Stimulated activated effector memory CD8-positive, alpha-beta T cell treated with anti-CD3 and anti-CD28 coated beads, Interleukin-12 subunit alpha, Interleukin-12 subunit beta, amount 100 ng/mL, for 72 hours (primary cell): ENCODE results near the gene AHDC1.
A peak's percentile ranks its signal among the peaks of the same experiment; 100 is the strongest.
"Not testable (repeated sequence)": the region's sequence is repeated elsewhere in the genome, so short reads cannot be mapped to it uniquely, and the experiment has no call there.

Source experiments
- ATAC-seq: fragments of 150-1000 bp; cut with Tn5 transposase; 2 replicates; pipeline ENCODE4 v1.10.0; 2021
- DNase-seq, 2 donors: peaks; one replicate each; pipeline ENCODE4 v3.0.0; 2021 to 2022; ENCODE audit warnings: low spot score in 2 of 2
- H3K27ac Mint-ChIP-seq: one replicate; pipeline ENCODE4 v1.8.0; 2022; ENCODE audit warnings: mild to moderate bottlenecking, mixed read lengths
- H3K36me3 Mint-ChIP-seq: one replicate; pipeline ENCODE4 v1.8.0; 2022; ENCODE audit warnings: mild to moderate bottlenecking, mixed read lengths
- H3K4me1 Mint-ChIP-seq: one replicate; pipeline ENCODE4 v1.8.0; 2022; ENCODE audit warnings: mixed read lengths
- H3K4me3 Mint-ChIP-seq: one replicate; pipeline ENCODE4 v1.8.0; 2022; ENCODE audit warnings: mild to moderate bottlenecking, mixed read lengths
- H3K9me3 Mint-ChIP-seq: one replicate; pipeline ENCODE4 v1.8.0; 2022; ENCODE audit warnings: mixed read lengths

The AHDC1 gene

GRCh38 chr1:27562534-27563340, 41.2 kb downstream of the AHDC1 start:
- peaks cover 51% of the 10 kb centered on the region for H3K4me1 Mint-ChIP-seq
- H3K36me3 Mint-ChIP-seq, result peaks cover 11% of the 10 kb centered on the region
- ATAC-seq, result no peak
- no peaks in the 10 kb centered on the region for H3K9me3 Mint-ChIP-seq
- no peak for DNase-seq
- H3K27ac Mint-ChIP-seq, result peak overlapping the region; percentile 66
- H3K4me3 Mint-ChIP-seq, result no peak overlapping the region

DNA sequence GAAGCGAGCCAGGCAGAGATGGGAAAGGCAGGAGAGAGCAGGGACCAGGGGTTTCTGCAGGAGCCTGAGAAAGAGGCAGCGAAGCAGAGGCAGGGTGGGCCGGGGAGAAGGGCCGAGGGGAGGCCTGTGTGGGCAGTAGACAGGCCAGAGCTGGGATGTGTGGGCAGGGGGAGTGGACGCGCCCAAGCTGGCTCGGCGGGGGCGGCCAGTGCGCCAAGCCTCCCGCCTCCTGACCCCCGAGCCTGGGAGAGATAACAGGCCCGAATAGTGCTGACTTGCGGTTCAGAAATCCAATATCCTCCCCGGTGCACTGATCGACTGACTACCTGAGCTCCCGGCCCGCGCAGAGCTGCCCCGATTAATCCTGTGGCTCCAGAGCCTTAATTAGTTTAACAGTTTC, 41.9 kb downstream of the AHDC1 start:
- H3K4me1 Mint-ChIP-seq, result peaks cover 54% of the 10 kb centered on the region
- H3K4me3 Mint-ChIP-seq, result no peak overlapping the region
- H3K36me3 Mint-ChIP-seq, result peaks cover 11% of the 10 kb centered on the region
- ATAC-seq, result no peak
- no peaks in the 10 kb centered on the region for H3K9me3 Mint-ChIP-seq
- H3K27ac Mint-ChIP-seq, result peak overlapping the region; percentile 66
- DNase-seq, result no peak

DNA sequence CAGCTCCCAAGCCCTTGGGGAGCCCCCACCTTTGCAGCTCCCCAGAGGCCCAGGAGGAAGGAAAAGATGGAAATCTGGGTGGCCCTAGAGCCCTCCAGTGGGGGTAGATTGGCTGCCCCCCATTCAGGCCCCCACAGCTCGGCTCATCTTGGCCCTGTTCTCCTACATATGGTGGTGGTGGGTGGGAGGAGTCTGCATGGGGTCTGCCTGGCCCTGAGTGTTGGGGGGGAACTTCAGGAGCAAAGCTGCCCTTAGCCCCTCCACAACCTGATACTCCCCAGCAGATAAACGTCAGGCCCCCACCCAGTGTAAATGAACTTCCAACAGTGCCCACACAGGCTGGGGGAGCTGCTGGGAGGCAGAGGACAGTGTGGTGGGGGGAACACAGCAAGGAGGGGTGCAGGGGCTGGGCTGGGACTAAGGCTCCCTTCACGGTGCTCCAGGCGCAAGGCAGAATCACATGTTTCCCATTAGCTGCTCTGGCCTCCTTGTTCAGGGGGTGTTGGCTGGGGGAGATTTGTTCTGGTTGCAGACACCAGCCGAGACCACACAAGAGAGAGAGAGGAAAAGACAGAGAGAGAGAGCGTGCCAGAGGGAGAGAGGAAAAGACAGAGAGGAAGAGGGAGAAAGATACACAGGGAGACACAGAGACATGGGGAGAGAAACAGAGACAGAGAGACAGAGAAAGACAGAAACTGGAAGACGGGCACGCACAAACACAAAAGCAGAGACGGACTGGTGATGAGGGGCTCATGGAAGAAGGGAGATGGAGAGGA, 42.6 kb downstream of the AHDC1 start:
- Mint-ChIP-seq H3K27ac (peak overlapping the region; percentile 41), H3K36me3 (peaks cover 10% of the 10 kb centered on the region), H3K9me3 (no peaks in the 10 kb centered on the region), H3K4me1 (peaks cover 59% of the 10 kb centered on the region), H3K4me3 (no peak overlapping the region)
- DNase-seq (no peak), ATAC-seq (no peak)

GRCh38 chr1:27560268-27561123, 43.4 kb downstream of the AHDC1 start:
- H3K36me3 Mint-ChIP-seq, result peaks cover 12% of the 10 kb centered on the region
- H3K27ac Mint-ChIP-seq, result peak overlapping the region; percentile 41
- H3K4me1 Mint-ChIP-seq, result peaks cover 58% of the 10 kb centered on the region

DNA sequence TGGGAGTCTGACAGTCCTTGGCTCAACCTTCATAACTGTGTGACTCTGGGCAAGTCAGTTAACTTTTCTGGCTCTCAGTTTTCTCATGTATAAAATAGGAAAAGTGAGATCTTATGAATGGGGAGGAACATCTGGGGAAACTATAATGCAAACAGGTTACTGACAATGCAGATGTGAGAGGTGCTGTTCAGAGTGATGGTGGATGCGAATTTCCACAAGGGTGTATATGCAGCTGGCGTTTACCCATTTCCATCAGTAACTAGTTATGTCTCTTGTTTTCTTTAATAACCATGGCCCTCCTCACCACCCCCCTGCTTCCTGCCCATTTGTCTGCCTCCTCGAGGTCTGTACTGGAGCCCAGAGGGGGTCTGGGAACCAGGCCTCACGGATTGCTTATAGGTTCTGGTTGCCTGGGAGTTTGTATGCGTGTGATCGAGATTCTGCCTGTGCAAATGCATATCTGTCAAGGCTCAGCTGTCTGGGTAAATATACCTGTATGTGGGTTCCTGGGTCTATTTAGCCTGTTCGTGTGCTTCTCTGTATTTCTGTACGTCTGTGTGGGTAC, 44.4 kb downstream of the AHDC1 start:
- Mint-ChIP-seq H3K36me3 (peaks cover 16% of the 10 kb centered on the region), H3K4me1 (peaks cover 58% of the 10 kb centered on the region), H3K4me3 (no peak overlapping the region), H3K27ac (peak overlapping the region; percentile 41), H3K9me3 (no peaks in the 10 kb centered on the region)
- ATAC-seq (no peak), DNase-seq (no peak)

More at GRCh38 chr1:27560268-27561123, 43.4 kb downstream of the AHDC1 start:
- DNase-seq, result no peak
- Mint-ChIP-seq H3K4me3 (no peak overlapping the region), H3K9me3 (no peaks in the 10 kb centered on the region)
- no peak for ATAC-seq

DNA sequence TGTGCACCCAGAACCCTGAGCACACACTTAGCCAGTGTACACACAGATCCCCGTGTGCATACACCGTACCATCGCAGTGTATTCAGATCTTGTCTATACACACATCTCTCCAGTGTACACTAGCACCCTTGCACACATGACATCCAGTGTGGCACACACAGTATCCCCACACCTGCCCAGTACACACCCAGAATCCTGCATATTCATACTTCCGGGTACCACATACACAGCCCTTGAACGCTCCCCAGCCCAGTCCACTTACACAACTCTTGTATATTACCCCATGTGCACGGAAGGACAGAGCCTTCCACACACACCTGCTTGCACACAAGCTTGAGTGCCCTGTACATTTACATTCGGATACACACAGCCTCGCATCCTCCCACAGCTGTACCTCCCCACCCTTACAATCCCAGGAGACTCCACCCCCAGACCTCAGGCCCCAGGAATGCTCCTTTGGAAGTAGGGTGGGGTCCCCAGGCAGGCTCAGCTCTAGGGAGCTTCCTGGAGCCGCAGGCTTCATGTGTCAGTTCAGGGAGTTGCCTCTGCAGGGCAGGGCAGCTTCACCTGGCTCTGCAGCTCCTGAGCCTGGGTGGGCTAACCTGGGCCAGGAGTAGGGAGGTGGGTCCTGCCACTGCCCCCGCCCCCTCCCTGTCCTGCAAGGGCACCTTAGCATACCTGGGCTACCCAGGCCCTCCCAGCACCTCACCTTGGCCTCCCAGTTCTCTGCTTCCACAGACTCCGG, 46.2 kb downstream of the AHDC1 start:
- H3K27ac Mint-ChIP-seq, result peak overlapping the region; percentile 44
- peaks cover 16% of the 10 kb centered on the region for H3K36me3 Mint-ChIP-seq
- no peaks in the 10 kb centered on the region for H3K9me3 Mint-ChIP-seq
- ATAC-seq (no peak), DNase-seq (no peak)
- H3K4me3 Mint-ChIP-seq, result no peak overlapping the region
- H3K4me1 Mint-ChIP-seq, result peaks cover 46% of the 10 kb centered on the region

DNA sequence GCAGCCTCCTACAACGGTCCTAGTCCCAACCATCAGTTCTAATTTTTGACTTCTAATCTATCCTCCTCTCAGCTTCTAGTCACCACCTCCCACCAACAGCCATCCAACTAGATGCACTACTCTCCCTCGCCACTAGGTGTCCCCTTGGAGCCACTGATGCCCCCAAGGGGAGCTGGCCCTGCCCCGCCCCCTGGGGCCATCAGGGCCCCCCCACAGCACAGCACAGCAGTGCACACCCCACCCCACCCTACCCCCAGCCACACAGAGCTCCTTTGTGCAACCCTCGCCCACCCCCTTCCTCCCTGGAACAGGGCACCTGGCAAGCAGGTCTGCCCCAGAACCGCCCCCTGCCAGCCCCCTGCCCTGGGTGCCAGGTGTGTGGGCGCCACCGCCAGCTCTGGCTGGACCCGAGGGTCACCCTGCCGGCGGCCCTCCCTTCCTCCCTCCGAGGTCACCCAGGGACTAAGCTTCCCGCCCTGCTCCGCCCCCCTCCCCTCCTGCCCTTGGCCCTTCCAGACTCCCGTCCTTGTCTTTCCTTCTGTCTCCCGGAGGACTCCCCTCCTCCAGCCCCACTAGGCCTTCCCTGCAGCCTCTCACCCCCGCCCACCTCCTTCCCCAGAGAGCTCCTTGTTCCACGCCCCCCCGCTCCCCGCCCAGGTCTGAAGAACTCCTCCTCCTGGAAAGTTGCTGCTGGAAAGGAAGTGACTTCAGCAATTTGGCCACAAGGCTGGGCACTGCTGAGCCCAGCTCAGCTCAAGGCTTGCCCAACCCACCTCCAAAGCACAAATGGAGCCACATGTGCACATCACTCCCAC, 47.0 kb downstream of the AHDC1 start:
- DNase-seq (peak; percentile 76 to 91), ATAC-seq (peak; percentile 75)
- H3K36me3 Mint-ChIP-seq, result peaks cover 16% of the 10 kb centered on the region
- H3K4me1 Mint-ChIP-seq, result peaks cover 41% of the 10 kb centered on the region
- peak overlapping the region; percentile 45 for H3K4me3 Mint-ChIP-seq
- peak overlapping the region; percentile 94 for H3K27ac Mint-ChIP-seq
- H3K9me3 Mint-ChIP-seq, result no peaks in the 10 kb centered on the region

DNA sequence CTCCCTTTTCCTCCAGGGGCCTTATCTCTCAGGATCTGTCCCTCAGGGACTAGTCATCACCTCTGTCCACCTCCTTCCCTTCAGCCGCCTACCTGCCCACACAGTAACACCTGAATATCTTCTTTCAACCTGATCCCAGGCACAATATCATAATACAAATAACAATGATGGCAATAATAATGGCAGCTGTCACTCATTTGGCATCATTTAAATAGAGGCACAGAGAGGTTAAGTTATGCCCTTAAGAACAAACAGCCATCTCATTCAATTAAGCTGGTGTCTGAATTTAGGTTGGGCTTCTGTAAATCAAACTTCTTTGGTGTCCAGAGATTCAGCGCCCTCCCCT, 47.5 kb downstream of the AHDC1 start:
- Mint-ChIP-seq H3K27ac (peak overlapping the region; percentile 94), H3K4me1 (peaks cover 35% of the 10 kb centered on the region), H3K36me3 (peaks cover 16% of the 10 kb centered on the region), H3K4me3 (peak overlapping the region; percentile 45), H3K9me3 (no peaks in the 10 kb centered on the region)
- DNase-seq (no peak), ATAC-seq (no peak)

DNA sequence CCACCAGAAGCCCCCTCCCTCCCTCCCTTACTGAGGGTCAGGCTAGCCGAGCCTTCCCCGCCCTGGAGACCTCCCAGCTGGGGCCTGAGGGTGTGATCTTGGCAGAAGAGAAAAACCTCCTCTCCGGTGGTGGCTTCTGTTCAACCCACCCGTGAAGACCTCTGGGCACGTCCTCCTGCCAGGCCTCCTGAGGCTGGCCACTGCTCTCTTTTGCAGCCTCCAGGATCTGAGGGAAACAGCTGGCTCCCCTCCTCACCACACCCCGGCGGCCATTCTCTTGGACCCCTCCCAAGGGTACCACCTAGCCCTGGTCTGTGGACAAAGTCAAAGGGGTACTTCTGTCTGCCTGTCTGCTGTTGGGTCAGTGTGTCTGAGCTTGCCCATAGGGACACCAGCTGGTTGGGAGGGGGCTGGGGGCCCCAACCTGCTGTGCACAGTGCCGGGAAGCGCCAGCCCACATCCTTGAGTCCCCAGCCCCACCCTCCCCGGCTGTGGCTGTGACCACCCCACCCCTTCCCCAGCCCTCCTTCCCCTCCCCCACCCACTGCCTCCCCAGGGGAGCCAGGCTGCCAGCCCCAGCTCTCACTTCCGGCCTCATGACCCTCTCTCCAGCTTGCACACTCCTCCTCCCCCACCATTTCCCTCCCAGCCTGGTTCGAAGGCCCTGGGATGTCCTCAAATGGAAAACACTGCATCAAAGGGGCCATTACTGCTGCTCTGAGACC, 48.1 kb downstream of the AHDC1 start:
- Mint-ChIP-seq H3K4me1 (peaks cover 33% of the 10 kb centered on the region), H3K27ac (peak overlapping the region; percentile 94), H3K4me3 (peak overlapping the region; percentile 45), H3K9me3 (no peaks in the 10 kb centered on the region), H3K36me3 (peaks cover 16% of the 10 kb centered on the region)
- ATAC-seq, result peak; percentile 20
- no peak for DNase-seq

GRCh38 chr1:27554759-27555699, 48.9 kb downstream of the AHDC1 start:
- ATAC-seq, result no peak
- DNase-seq, result no peak
- Mint-ChIP-seq H3K4me3 (no peak overlapping the region), H3K36me3 (peaks cover 21% of the 10 kb centered on the region), H3K27ac (peak overlapping the region; percentile 67), H3K4me1 (peaks cover 25% of the 10 kb centered on the region), H3K9me3 (no peaks in the 10 kb centered on the region)

GRCh38 chr1:27554293-27554692, 49.7 kb downstream of the AHDC1 start:
- H3K9me3 Mint-ChIP-seq, result no peaks in the 10 kb centered on the region
- peak overlapping the region; percentile 67 for H3K27ac Mint-ChIP-seq
- ATAC-seq, result no peak
- H3K4me3 Mint-ChIP-seq, result no peak overlapping the region
- H3K36me3 Mint-ChIP-seq, result peaks cover 23% of the 10 kb centered on the region
- H3K4me1 Mint-ChIP-seq, result peaks cover 20% of the 10 kb centered on the region
- no peak for DNase-seq

GRCh38 chr1:27553823-27554222, 50.1 kb downstream of the AHDC1 start:
- Mint-ChIP-seq H3K4me1 (peaks cover 20% of the 10 kb centered on the region), H3K36me3 (peaks cover 27% of the 10 kb centered on the region)
- not testable (repeated sequence) for ATAC-seq, H3K4me3 Mint-ChIP-seq, H3K9me3 Mint-ChIP-seq, DNase-seq, H3K27ac Mint-ChIP-seq
